Right cardiac atrium (tissue), 5 donors: Measurements from ENCODE around the gene CFAP74. TPM values are rescaled to one million over a fixed set of nuclear protein-coding genes. Genes with fewer than 3 reads are reported as not detected.

Source experiments
- ATAC-seq, 2 donors: fragments of 200-7000 bp; cut with Tn5 transposase; one replicate each; pipeline versions ENCODE4 v1.8.0 to v1.9.1; 2020; ENCODE audit warnings: moderate library complexity in 2 of 2, mild to moderate bottlenecking in 1 of 2
- DNase-seq, 3 donors: peaks; one replicate each; pipeline ENCODE4 v3.0.0-alpha.2; 2020
- H3K27ac ChIP-seq: one replicate; pipeline ENCODE4 v1.5.1; 2013; ENCODE audit warnings: mild to moderate bottlenecking, low read length, control low read depth, moderate library complexity
- H3K27me3 ChIP-seq: one replicate; pipeline ENCODE4 v1.6.1; 2013; ENCODE audit not compliant: control insufficient read depth, insufficient read depth
- H3K4me1 ChIP-seq: one replicate; pipeline ENCODE4 v1.6.1; 2013; ENCODE audit warnings: low read length; ENCODE audit not compliant: control insufficient read depth, insufficient read depth
- H3K4me3 ChIP-seq: one replicate; pipeline ENCODE4 v1.5.1; 2013; ENCODE audit warnings: low read length, control low read depth
- H3K9me3 ChIP-seq: one replicate; pipeline ENCODE4 v1.6.1; 2013; ENCODE audit warnings: low read length; ENCODE audit not compliant: control insufficient read depth
- WGBS: extraction: QIAGEN DNeasy Blood & Tissue Kit; methylation state at CpG from one replicate; pipeline ENCODE4 v1.1.7; 2013; 5-methylcytosine and 5-hydroxymethylcytosine counted together
- intact Hi-C, 4 donors: fragments of 100-400 bp; cut with DNase I; formaldehyde crosslinking; loops; one replicate each; pipeline versions ENCODE4 v1.11.0 to v1.14.0; 2022 to 2023
- polyA plus RNA-seq: library from polyadenylated mRNA; stranded (reverse); fragments of 200-250 nt; gene quantifications from one replicate; pipeline ENCODE4 v1.2.3, GENCODE V29; 2013
- total RNA-seq, 4 donors: library from RNA; stranded (reverse); fragmentation: NEBNext Ultra II Directional; extraction: Animal tissue kit (Norgen Biotek cat#: 25700); gene quantifications; one replicate each; pipeline ENCODE4 v1.2.1, GENCODE V29; 2021
- donor health status: healthy with polysubstance abuse.
- donor health status: DM: no; HTN: yes; CAD: no.
- donor health status: DM: no; HTN: no; CAD: no.
- donor health status: DM: no; HTN: yes; CAD: no; lungs with severe emphysema.
- donor health status: DM: yes; HTN: yes; CAD: no.

Gene CFAP74
- total and polyA plus RNA-seq, 5 donors: 0.11 TPM; not detected in 4

- ATAC-seq: no peak
- intact Hi-C loops: loop anchor here in 1 of 4 donors (5.0 kb wide), 1 partner anchor 91 kb away; no protein-coding TSS in a partner anchor
- peak in 2 of 3 donors; percentile 26 to 28 for DNase-seq
- Histone ChIP-seq H3K27ac (no peak overlapping the region), H3K4me3 (no peak overlapping the region), H3K9me3 (no peaks in the 10 kb centered on the region), H3K4me1 (no peaks in the 10 kb centered on the region), H3K27me3 (no peaks in the 10 kb centered on the region)
- 82% methylated on average over 7 of the region's 7 CpGs for WGBS
Measured at GRCh38 chr1:1956101-1956500, 47.5 kb downstream of the CFAP74 start.

GRCh38 chr1:1955621-1956094, 47.9 kb downstream of the CFAP74 start:
- Histone ChIP-seq H3K27me3 (no peaks in the 10 kb centered on the region), H3K4me3 (no peak overlapping the region), H3K4me1 (no peaks in the 10 kb centered on the region), H3K27ac (no peak overlapping the region), H3K9me3 (no peaks in the 10 kb centered on the region)
- ATAC-seq (no peak), DNase-seq (peak in 1 of 3 donors; percentile 28)
- intact Hi-C loops: loop anchor here in 1 of 4 donors (5.0 kb wide), 1 partner anchor 92 kb away; no protein-coding TSS in a partner anchor
- WGBS: 43% methylated on average over 14 of the region's 14 CpGs

GRCh38 chr1:1954831-1955441, 48.6 kb downstream of the CFAP74 start:
- ATAC-seq (no peak), DNase-seq (peak in 2 of 3 donors; percentile 34 to 44)
- H3K4me3 ChIP-seq: no peak overlapping the region
- H3K27ac ChIP-seq: no peak overlapping the region
- H3K27me3 ChIP-seq: no peaks in the 10 kb centered on the region
- intact Hi-C loops: loop anchor here in 2 of 4 donors (5.0 kb wide), 2 partner anchors 82 to 92 kb away; no protein-coding TSS in a partner anchor
- 91% methylated on average over 46 of the region's 46 CpGs for WGBS
- H3K4me1 ChIP-seq: no peaks in the 10 kb centered on the region
- no peaks in the 10 kb centered on the region for H3K9me3 ChIP-seq

- H3K27me3 ChIP-seq: no peaks in the 10 kb centered on the region
- H3K9me3 ChIP-seq: no peaks in the 10 kb centered on the region
- no peaks in the 10 kb centered on the region for H3K4me1 ChIP-seq
- no peak overlapping the region for H3K27ac ChIP-seq
- 84% methylated on average over 9 of the region's 9 CpGs for WGBS
- DNase-seq (peak in 1 of 3 donors; percentile 36), ATAC-seq (no peak)
- H3K4me3 ChIP-seq: no peak overlapping the region
- intact Hi-C loops: loop anchor here in 1 of 4 donors (5.0 kb wide), 1 partner anchor 83 kb away; no protein-coding TSS in a partner anchor
Measured at GRCh38 chr1:1954015-1954414, 49.6 kb downstream of the CFAP74 start.

- WGBS: 78% methylated on average over 5 of the region's 5 CpGs
- H3K9me3 ChIP-seq: no peaks in the 10 kb centered on the region
- no peaks in the 10 kb centered on the region for H3K27me3 ChIP-seq
- DNase-seq (no peak), ATAC-seq (no peak)
- no peak overlapping the region for H3K4me3 ChIP-seq
- H3K27ac ChIP-seq: no peak overlapping the region
- intact Hi-C loops: loop anchor here in 1 of 4 donors (5.0 kb wide), 1 partner anchor 86 kb away; no protein-coding TSS in a partner anchor
- no peaks in the 10 kb centered on the region for H3K4me1 ChIP-seq
Measured at GRCh38 chr1:1950940-1951339, 52.6 kb downstream of the CFAP74 start.

- Histone ChIP-seq H3K27me3 (no peaks in the 10 kb centered on the region), H3K27ac (no peak overlapping the region), H3K9me3 (no peaks in the 10 kb centered on the region), H3K4me3 (no peak overlapping the region), H3K4me1 (no peaks in the 10 kb centered on the region)
- intact Hi-C loops: loop anchor here in 2 of 4 donors (5.0 to 10.0 kb wide), 2 partner anchors 99 to 226 kb away; no protein-coding TSS in a partner anchor
- 37% methylated on average over 1 of the region's 1 CpG for WGBS
- ATAC-seq (no peak), DNase-seq (no peak)
Measured at GRCh38 chr1:1948783-1949182, 54.8 kb downstream of the CFAP74 start.

- H3K27ac ChIP-seq: no peak overlapping the region
- H3K27me3 ChIP-seq: no peaks in the 10 kb centered on the region
- WGBS: 81% methylated on average over 14 of the region's 14 CpGs
- peak in 2 of 3 donors; percentile 33 to 41 for DNase-seq
- no peak overlapping the region for H3K4me3 ChIP-seq
- no peaks in the 10 kb centered on the region for H3K4me1 ChIP-seq
- intact Hi-C loops: loop anchor here in 2 of 4 donors (5.0 to 10.0 kb wide), 2 partner anchors 100 to 227 kb away; no protein-coding TSS in a partner anchor
- H3K9me3 ChIP-seq: no peaks in the 10 kb centered on the region
- ATAC-seq: no peak
Measured at GRCh38 chr1:1947493-1947892, 56.1 kb downstream of the CFAP74 start.

GRCh38 chr1:1946540-1946939, 57.0 kb downstream of the CFAP74 start:
- intact Hi-C loops: loop anchor here in 2 of 4 donors (5.0 to 10.0 kb wide), 2 partner anchors 101 to 228 kb away; no protein-coding TSS in a partner anchor
- DNase-seq (peak; percentile 80 to 93 (median 91)), ATAC-seq (peak; percentile 48 to 80)
- 15% methylated on average over 11 of the region's 11 CpGs for WGBS
- no peaks in the 10 kb centered on the region for H3K9me3 ChIP-seq
- no peak overlapping the region for H3K4me3 ChIP-seq
- no peaks in the 10 kb centered on the region for H3K27me3 ChIP-seq
- H3K4me1 ChIP-seq: no peaks in the 10 kb centered on the region
- H3K27ac ChIP-seq: no peak overlapping the region

GRCh38 chr1:1945782-1946393, 57.7 kb downstream of the CFAP74 start:
- no peak for ATAC-seq
- intact Hi-C loops: loop anchor here in 2 of 4 donors (5.0 to 10.0 kb wide), 2 partner anchors 101 to 229 kb away; no protein-coding TSS in a partner anchor

GRCh38 chr1:1943834-1944570, 59.6 kb downstream of the CFAP74 start:
- no peak overlapping the region for H3K27ac ChIP-seq
- ATAC-seq: peak; percentile 74 to 87
- intact Hi-C loops: loop anchor here in 2 of 4 donors (5.0 to 10.0 kb wide), 2 partner anchors 103 to 231 kb away; no protein-coding TSS in a partner anchor
- no peaks in the 10 kb centered on the region for H3K9me3 ChIP-seq
- peak; percentile 56 to 86 (median 81) for DNase-seq
- no peaks in the 10 kb centered on the region for H3K4me1 ChIP-seq
- WGBS: 14% methylated on average over 37 of the region's 37 CpGs
- H3K27me3 ChIP-seq: no peaks in the 10 kb centered on the region
- no peak overlapping the region for H3K4me3 ChIP-seq

More at GRCh38 chr1:1945782-1946393, 57.7 kb downstream of the CFAP74 start:
- H3K27me3 ChIP-seq: no peaks in the 10 kb centered on the region
- no peak overlapping the region for H3K4me3 ChIP-seq
- H3K27ac ChIP-seq: no peak overlapping the region
- DNase-seq: peak in 2 of 3 donors; percentile 36 to 45
- no peaks in the 10 kb centered on the region for H3K9me3 ChIP-seq
- H3K4me1 ChIP-seq: no peaks in the 10 kb centered on the region
- WGBS: 86% methylated on average over 29 of the region's 29 CpGs
